SK-N-MC (cell line): Measurements from ENCODE around the gene CPNE5.

Experiments used
- EZH2 ChIP-seq: fragments of 200-600 bp; sonication (generic); IDR thresholded peaks from one replicate; pipeline ENCODE4 v1.6.1; 2017; ENCODE audit warnings: antibody characterized with exemption
- FOXP2 ChIP-seq: optimal IDR thresholded peaks from 2 replicates; pipeline ENCODE3; 2011; ENCODE audit warnings: mild to moderate bottlenecking, moderate library complexity; ENCODE audit not compliant: insufficient read depth; ENCODE audit errors: extremely low read length, control extremely low read depth
- POLR2AphosphoS5 ChIP-seq: IDR thresholded peaks from 2 replicates; pipeline ENCODE4 v1.6.1; 2012; ENCODE audit warnings: mild to moderate bottlenecking, low read depth, low read length, borderline replicate concordance

- TF ChIP-seq POLR2AphosphoS5 (no peak), EZH2 (no peak), FOXP2 (no peak)
Measured at GRCh38 chr6:36746251-36746650, 93.0 kb downstream of the CPNE5 start.
